ENCODE data around the gene GAK. TPM values are rescaled to one million over a fixed set of nuclear protein-coding genes. Genes with fewer than 3 reads are reported as not detected.

The GAK gene
- total RNA-seq, 3 donors from 2014 or later = 140 to 161 (median 148) TPM

DNA sequence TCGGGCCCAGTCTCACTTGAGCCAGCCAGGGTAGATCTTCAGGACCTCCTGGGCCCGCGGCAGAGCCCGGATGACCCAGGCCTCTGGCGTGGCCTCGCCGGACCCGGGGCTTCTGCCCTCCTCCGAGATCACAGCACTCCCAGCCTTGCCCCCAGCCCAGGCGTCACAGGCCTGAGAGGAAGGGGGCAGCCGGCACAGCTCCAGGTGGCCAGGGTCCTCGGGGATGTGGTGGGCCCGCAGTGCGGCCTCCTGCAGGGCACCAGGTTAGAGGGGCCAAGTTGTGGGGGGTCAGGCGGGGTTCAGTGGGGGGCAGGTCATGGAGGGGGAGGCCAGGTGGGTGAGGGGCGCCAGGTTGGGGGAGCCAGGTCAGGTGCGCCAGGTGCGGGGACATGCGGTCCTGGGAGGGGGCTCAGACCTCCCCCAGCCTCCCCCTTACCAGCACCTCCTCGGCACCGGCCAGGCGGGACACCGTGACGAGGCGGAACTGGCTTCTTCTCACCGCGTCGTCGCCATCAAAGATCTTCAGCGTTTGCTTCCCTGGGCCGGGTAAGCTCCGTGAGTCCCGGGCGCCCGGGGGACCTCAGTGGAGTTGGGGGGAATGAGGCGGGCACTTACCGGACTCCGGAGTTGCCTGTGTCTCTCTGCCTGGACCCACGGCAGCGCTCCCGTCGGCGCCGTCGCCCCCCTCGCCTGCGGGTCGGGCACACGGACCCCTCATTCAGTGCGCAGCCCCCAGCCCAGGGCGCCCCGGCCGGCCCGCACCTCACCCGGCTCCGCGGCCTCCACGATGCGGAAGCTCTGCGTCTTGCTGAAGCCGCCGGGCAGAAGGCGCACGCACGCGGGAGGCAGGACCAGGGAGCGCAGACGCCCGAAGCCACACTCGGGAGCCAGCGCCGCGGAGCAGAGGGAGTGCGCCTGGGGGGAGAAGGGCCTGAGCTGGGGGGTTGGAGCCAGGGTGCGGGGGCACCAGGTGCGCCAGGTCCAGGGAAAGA lies 35.3 kb upstream of the GAK start:
- DNase-seq (no peak), ATAC-seq (no peak)
- Mint-ChIP-seq H3K9me3 (no peaks in the 10 kb centered on the region), H3K36me3 (ENCODE audit: insufficient read depth) (no peaks in the 10 kb centered on the region), H3K4me1 (ENCODE audit: low read depth) (peaks cover 11% of the 10 kb centered on the region), H3K4me3 (no peak overlapping the region), H3K27me3 (ENCODE audit: low read depth) (no peaks in the 10 kb centered on the region)

DNA sequence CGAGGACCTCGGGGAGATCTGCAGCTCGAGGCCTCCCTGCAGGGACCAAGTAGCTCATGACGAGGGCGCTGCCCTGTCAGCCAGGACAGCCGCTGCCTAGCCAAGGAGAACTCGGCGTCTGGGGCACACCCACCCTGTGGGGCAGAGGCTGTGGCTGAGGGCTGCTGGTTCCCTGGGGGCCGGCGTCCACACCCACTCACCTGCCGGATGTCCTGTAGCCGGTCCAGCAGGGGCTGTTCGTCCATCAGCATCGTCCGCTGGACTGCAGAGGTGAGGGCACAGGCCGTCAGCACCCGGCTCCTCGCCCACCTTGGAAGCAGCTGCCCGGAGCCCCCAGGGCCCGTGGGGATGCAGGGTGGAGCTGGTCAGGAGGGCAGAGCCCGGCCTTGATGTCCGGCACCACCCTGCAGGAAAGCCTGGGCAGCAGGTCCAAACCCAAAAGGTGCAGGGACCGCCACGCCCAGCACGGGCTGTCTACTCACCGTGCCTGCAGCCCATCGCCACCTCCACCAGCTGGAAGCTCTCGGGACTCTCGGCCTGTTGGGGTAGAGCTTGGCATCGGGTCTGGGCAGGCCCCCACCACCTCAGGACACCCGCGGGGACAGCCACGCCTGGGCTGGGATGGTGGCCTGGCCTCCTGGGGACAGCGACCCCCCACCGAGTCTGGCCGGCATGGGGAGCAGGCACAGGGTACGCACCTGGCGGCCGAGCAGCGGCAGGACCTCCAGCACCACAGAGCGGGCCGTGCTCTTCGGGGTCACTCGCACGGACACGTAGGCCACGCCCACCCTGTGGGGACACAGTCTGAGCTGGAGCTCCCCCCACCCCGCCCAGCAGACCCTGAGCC lies 34.4 kb upstream of the GAK start:
- Mint-ChIP-seq H3K4me3 (no peak overlapping the region), H3K9me3 (no peaks in the 10 kb centered on the region), H3K27me3 (ENCODE audit: low read depth) (no peaks in the 10 kb centered on the region), H3K36me3 (ENCODE audit: insufficient read depth) (no peaks in the 10 kb centered on the region), H3K4me1 (ENCODE audit: low read depth) (peaks cover 11% of the 10 kb centered on the region)
- DNase-seq (no peak), ATAC-seq (no peak)

DNA sequence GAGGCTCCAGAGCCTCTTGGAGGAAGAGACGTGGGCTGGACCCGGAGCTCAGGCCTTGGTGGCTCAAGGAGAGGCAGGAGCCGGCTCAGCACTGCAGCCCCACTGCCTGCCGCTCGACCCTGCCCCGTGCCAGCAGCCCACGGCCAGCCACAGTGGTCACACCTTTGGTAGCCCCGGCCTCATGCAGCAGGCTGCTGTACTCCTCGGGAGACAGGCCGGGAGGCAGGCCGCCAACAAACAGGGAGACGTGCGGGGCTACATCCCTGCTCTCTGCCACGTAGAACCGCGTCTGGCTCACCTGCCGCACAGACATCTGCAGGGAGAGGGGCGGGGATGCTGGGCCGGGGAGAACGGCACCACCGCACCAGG lies 33.6 kb upstream of the GAK start:
- peaks cover 6% of the 10 kb centered on the region for H3K4me1 Mint-ChIP-seq (ENCODE audit: low read depth)
- no peaks in the 10 kb centered on the region for H3K27me3 Mint-ChIP-seq (ENCODE audit: low read depth)
- ATAC-seq = no peak
- H3K4me3 Mint-ChIP-seq = no peak overlapping the region
- H3K9me3 Mint-ChIP-seq = no peaks in the 10 kb centered on the region
- no peaks in the 10 kb centered on the region for H3K36me3 Mint-ChIP-seq (ENCODE audit: insufficient read depth)
- DNase-seq = no peak

DNA sequence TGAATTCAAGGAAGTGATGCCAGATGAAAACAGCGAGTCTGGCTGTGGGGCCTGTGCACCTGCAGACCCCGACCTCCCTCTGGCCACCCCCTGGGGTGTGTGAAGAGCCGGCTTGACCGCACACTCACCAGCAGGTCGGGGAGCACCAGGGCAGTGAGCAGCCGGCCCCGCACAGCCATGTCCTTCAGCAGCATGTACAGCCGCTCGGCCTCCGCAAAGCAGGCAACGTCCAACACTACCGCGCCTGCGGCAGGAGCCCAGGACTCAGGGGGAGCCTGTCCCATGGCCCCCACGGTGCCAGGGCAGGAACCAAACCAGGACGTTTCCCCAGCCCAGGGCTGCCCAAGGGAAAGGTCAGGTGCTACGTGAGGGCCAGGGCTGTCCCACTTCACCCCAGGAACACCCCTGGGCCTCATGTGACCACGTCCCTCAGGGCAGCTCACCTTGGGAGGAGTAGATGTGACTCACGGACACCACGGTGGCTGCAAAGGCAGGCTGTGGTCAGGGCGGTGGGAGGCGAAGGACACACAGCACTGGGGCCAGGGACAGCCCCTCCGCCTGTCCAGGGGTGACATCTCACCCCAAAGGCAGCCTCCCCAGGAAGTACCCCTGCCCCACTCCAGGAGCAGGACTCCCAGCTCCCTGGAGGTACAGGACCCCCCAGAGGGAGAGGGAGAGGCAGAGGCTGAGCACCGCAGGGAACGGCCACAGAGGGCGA lies 33.1 kb upstream of the GAK start:
- no peaks in the 10 kb centered on the region for H3K36me3 Mint-ChIP-seq (ENCODE audit: insufficient read depth)
- ATAC-seq (no peak), DNase-seq (no peak)
- H3K4me3 Mint-ChIP-seq = no peak overlapping the region
- H3K27me3 Mint-ChIP-seq (ENCODE audit: low read depth) = no peaks in the 10 kb centered on the region
- H3K4me1 Mint-ChIP-seq (ENCODE audit: low read depth) = peaks cover under 1% of the 10 kb centered on the region
- no peaks in the 10 kb centered on the region for H3K9me3 Mint-ChIP-seq

DNA sequence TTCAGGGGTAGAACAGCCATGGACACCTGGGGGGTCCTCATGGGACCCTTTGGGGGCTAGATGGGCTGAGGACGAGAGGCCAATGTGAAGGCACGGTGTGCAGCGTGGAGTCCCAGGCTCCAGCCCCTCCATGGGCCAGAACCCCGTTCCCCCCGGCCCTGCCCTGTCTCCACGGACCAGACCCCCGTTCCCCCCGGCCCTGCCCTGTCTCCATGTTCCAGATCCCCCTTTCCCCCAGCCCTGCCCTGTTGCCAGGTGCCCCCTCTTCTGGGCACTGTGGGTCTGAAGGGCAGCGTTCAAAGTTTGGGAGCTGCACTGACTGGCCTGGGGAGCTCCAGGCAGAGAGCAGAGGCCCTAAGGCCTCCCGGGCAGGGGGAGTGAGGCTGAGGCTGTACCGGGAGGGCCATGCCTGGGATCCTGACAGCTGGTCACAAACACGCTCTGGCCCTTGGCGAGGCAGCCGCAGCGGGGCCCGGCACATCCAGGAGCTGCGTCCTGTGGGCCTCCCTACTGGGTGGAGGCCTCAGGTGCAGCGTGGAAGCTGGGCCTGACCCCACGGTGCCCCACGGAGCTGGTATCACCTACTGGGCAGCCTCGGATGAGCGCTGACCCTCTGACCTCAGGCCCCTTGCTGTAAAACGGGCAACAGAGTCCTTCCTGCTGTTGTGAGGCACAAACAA lies 32.4 kb upstream of the GAK start:
- H3K4me3 Mint-ChIP-seq = no peak overlapping the region
- H3K36me3 Mint-ChIP-seq (ENCODE audit: insufficient read depth) = peaks cover 2% of the 10 kb centered on the region
- ATAC-seq (no peak), DNase-seq (no peak)
- H3K9me3 Mint-ChIP-seq = no peaks in the 10 kb centered on the region
- H3K27me3 Mint-ChIP-seq (ENCODE audit: low read depth) = no peaks in the 10 kb centered on the region
- no peaks in the 10 kb centered on the region for H3K4me1 Mint-ChIP-seq (ENCODE audit: low read depth)

DNA sequence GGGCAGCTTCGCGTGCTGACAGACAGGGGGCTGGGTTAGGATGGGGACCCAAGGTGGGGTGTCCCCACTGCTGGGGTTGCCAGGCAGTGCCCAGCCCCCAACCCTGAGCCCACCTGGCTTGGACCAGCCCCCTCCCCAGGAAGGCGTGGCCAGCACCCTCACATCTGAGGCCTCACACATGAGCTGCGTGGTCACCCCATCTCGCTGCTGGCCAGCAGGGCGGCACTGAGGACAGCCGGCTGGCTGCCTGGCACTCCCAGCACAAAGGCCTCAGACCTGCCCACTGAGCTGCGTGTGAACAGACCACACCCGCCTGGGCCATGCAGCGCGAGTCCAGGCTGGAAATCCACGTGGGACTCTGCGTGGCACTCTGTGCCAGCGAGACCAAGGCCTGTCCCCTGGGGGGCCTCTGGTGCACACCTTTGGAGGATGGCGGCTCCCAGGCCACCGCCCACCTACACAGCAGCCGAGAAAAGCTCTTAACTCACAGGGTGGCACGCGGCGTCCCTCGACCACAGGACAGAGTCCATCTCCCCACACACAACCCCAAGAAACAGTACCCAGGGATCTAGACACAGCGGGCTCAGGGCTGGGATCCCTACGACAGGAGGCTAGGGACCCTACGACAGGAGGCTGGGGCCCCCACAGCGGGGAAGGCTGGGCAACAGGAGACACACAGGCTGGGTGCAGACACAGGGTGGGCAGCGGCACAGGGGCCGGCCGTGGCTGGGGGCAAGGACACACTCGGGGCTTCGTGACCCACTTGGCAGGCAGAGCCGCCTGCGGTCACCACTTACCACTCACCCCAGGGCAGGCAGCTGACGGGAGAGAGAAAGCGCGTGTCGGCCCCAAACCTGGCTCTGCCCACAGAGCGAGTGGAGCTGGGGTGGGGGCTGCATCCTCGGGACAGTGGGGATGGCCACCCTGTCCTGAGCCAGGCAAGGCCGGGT lies 31.4 kb upstream of the GAK start:
- ATAC-seq = no peak
- H3K27me3 Mint-ChIP-seq (ENCODE audit: low read depth) = no peaks in the 10 kb centered on the region
- no peaks in the 10 kb centered on the region for H3K9me3 Mint-ChIP-seq
- peaks cover 2% of the 10 kb centered on the region for H3K36me3 Mint-ChIP-seq (ENCODE audit: insufficient read depth)
- H3K4me3 Mint-ChIP-seq = no peak overlapping the region
- H3K4me1 Mint-ChIP-seq (ENCODE audit: low read depth) = no peaks in the 10 kb centered on the region
- DNase-seq = no peak

DNA sequence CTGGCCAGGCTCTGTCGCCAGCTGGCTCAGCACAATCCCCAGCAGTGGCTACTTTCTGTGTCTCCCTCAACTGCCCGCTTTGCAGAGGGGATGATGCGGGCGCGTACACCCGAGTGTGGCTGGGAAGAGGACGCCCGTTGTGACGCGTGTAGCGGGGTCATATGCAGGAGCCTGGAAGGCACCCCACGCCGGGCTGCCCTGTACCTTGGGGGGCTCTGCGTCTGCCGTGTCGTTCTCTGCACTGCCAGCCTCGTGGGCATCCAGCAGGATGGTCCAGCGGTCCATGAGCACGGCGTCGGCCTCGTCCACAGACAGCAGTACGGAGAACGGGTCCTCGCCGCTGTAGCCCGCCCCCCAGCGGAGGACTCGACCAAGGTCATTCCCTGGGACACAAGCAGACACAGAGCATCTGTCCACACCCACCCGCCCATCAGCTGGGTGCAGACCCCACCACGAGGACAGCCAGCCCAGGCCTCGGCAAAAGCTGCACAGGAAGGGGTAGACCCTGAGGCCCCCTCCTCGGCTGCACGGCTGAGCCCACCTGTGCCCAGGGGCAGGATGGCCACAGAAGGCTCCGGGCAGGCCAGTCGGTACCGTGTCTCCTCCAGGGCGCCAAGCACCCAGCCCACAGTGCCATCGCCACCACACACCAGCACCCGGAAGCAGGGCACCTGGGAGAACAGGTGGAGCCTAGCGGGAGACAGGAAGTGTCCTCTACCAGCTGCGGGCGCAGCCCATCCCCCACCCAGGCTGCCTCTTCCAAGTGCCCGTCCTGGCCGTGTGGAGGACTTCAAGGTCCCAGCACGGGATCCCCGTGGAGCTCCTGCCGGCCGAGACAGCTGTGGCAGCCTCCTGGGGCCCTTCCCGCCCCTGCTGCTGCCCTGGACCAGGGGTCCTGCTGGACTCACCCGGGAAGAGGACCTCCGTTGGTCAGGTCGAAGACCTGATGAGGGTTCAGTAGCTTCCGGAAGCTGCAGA lies 30.4 kb upstream of the GAK start:
- Mint-ChIP-seq H3K27me3 (ENCODE audit: low read depth) (no peaks in the 10 kb centered on the region), H3K4me1 (ENCODE audit: low read depth) (no peaks in the 10 kb centered on the region), H3K4me3 (no peak overlapping the region), H3K9me3 (no peaks in the 10 kb centered on the region), H3K36me3 (ENCODE audit: insufficient read depth) (peaks cover 5% of the 10 kb centered on the region)
- DNase-seq (no peak), ATAC-seq (no peak)

DNA sequence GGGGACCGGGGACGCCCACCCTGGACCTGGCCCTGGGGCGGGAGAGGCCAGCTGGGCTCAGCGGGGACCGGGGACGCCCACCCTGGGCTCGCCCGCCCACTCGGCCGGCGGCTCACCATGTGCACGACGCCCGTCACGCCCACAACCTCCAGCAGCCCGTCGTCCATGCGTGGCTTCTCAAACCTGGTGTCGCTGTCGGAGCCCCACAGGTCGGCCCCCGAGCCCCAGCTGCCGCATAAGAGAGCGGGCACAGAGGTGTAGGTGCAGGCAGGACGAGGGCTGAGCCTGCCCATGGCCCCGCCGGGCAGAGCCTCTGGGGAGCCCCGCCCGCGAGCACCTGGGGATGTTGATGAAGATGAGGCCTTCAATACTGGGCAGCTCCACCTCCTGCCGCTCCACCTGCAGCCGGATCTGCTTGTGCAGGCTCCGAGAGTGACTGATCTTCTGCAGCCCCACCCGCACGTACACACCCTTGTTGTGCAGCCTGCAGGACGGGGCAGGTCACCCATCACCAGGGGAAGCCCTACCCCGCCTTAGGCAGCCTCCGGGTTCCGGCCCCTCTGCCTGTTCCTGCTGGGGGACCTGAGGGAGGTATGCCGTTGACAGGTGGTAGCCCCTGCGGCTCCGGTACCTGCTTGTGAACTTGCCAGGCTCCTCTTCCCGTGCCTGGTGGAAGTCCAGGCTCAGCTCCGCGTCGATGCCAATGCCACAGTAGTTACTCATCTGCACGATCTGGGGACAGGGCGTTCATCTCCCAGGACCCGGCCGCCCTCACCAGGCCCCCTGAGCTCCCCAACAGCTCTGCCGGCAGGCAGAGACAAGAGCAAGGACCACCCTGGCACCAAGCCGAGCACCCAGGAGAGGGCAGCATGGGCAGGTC lies 29.5 kb upstream of the GAK start:
- DNase-seq = no peak
- Mint-ChIP-seq H3K4me3 (no peak overlapping the region), H3K9me3 (no peaks in the 10 kb centered on the region), H3K27me3 (ENCODE audit: low read depth) (no peaks in the 10 kb centered on the region), H3K36me3 (ENCODE audit: insufficient read depth) (peaks cover 5% of the 10 kb centered on the region), H3K4me1 (ENCODE audit: low read depth) (no peaks in the 10 kb centered on the region)
- ATAC-seq = no peak

DNA sequence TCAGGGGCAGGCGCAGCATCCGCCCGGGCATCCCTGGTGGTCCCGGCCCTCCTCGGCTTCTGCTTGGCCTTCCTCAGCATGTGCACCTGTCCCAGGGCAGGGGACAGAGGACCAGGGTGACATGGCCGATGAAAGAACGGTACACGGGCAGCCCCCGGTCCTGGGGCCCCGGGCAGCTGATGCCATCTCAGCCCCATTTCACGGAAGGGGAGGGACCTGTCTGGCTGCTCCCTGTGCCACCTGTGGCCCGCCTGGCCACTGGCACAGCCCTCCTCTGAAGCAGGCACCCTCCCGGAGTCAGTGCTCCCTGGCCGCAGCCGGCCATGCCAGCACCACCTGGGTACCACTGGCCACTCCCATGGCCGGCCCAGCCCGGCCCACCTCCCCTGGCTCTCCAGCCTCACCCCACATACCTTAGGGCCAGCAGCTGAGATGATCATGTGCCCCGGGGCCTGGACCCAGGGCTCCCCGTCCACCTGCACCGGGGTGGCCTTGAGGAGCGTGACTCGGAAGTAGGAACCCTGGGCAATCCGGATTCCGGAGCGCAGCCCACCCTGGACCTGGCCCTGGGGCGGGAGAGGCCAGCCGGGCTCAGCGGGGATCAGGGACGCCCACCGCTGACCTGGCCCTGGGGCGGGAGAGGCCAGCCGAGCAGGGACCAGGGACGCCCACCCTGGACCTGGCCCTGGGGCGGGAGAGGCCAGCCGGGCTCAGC lies 28.7 kb upstream of the GAK start:
- ATAC-seq (no peak), DNase-seq (no peak)
- H3K27me3 Mint-ChIP-seq (ENCODE audit: low read depth) = no peaks in the 10 kb centered on the region
- H3K4me3 Mint-ChIP-seq = no peak overlapping the region
- no peaks in the 10 kb centered on the region for H3K4me1 Mint-ChIP-seq (ENCODE audit: low read depth)
- H3K9me3 Mint-ChIP-seq = no peaks in the 10 kb centered on the region
- H3K36me3 Mint-ChIP-seq (ENCODE audit: insufficient read depth) = peaks cover 5% of the 10 kb centered on the region

DNA sequence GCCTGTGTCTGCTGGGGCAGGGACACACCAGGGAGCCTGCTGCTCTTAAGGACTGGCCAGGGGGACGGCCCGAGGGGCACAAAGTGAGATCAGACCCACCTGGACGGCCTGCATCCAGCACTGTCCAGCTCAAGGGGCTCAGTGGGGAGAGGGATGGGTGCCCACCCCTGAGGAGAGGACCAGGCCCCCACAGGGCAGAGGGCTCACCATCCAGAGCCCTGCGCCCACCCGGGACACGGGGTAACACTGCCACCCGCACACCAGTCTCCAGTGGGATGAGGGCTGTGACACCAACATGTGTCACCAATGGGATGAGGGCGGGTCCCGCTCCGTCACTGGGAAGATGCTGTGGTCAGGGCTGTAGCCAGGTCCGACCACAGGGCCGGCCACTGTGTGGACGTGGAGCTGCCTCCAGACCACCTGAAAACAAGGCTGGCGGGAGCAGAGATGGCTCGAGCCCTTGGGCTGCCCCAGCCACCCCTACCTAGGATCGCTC lies 28.1 kb upstream of the GAK start:
- Mint-ChIP-seq H3K4me3 (no peak overlapping the region), H3K4me1 (ENCODE audit: low read depth) (no peaks in the 10 kb centered on the region), H3K27me3 (ENCODE audit: low read depth) (no peaks in the 10 kb centered on the region), H3K36me3 (ENCODE audit: insufficient read depth) (peaks cover 5% of the 10 kb centered on the region), H3K9me3 (no peaks in the 10 kb centered on the region)
- ATAC-seq = no peak
- no peak for DNase-seq

All from activated T-cell treated with anti-CD3 and anti-CD28 coated beads, Interleukin-2, amount 50 U/mL, for 4 hours (primary cell).